ENCODE results near the gene GNPDA1.
A peak's percentile ranks its signal among the peaks of the same experiment; 100 is the strongest.

DNA sequence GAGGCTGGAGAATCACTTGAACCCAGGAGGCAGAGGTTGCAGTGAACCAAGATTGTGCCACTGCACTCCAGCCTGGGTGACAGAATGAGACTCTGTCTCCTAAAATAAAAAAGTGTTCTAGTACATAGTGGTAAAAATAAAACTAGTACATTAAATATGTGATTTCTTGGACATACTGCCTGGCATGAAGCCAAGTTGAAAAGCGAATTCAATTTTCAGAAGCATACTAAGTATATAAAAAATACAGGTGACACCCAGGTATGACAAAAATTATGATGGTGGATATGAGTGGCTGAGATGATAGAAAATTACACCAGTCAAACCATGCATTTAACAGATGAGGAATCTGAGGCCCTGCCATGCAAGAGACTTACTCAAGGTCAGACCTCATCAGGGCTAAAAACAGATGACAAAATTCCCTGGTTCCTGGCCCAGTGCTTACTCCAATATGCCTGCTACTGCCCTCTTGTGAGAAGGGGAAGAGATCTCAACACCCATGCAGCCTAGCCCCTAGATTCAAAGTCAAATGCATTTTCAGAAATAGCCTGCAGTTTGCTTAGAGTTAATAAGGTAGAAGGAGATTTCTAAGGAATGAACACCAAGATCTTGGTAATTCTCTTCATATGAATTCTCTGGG is 46.6 kb upstream of the GNPDA1 start:
- TF ChIP-seq, protein P1, sequence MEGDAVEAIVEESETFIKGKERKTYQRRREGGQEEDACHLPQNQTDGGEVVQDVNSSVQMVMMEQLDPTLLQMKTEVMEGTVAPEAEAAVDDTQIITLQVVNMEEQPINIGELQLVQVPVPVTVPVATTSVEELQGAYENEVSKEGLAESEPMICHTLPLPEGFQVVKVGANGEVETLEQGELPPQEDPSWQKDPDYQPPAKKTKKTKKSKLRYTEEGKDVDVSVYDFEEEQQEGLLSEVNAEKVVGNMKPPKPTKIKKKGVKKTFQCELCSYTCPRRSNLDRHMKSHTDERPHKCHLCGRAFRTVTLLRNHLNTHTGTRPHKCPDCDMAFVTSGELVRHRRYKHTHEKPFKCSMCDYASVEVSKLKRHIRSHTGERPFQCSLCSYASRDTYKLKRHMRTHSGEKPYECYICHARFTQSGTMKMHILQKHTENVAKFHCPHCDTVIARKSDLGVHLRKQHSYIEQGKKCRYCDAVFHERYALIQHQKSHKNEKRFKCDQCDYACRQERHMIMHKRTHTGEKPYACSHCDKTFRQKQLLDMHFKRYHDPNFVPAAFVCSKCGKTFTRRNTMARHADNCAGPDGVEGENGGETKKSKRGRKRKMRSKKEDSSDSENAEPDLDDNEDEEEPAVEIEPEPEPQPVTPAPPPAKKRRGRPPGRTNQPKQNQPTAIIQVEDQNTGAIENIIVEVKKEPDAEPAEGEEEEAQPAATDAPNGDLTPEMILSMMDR (IDR thresholded peaks at IDR 0.05; ENCODE audit: low read length), result 0 out of 2 replicates have a peak, but pooled peaks have one; percentile 5
- TF ChIP-seq EZH2 (IDR thresholded peaks at IDR 0.05; ENCODE audit: borderline replicate concordance, low read length), result no peak

Measured in OCI-LY1 (cell line).